Keratinocyte (primary cell): Measurements from ENCODE around the gene MFAP2. TPM values are rescaled to one million over a fixed set of nuclear protein-coding genes. Genes with fewer than 3 reads are reported as not detected.
A peak's percentile ranks its signal among the peaks of the same experiment; 100 is the strongest.

ENCODE experiments used
- DNase-seq: peaks from one replicate; pipeline ENCODE4 v3.0.0-alpha.2; 2011; ENCODE audit warnings: low read depth, missing footprints, low spot score
- FAIRE-seq: peaks from 2 replicates; lab custom pipeline; 2011; peaks lifted over from hg19 to GRCh38; lab: Jason Lieb, UNC
- H2AFZ ChIP-seq: 2 replicates; pipeline ENCODE4 v1.6.0; 2012; ENCODE audit warnings: low read length, control low read depth, inconsistent platforms; ENCODE audit not compliant: control insufficient read depth
- H3K27ac ChIP-seq: 2 replicates; pipeline ENCODE4 v1.5.1; 2011; ENCODE audit warnings: low read length; ENCODE audit not compliant: control insufficient read depth, insufficient read depth
- H3K27me3 ChIP-seq: 3 replicates; pipeline ENCODE4 v1.6.0; 2011; ENCODE audit warnings: low read length; ENCODE audit not compliant: control insufficient read depth, insufficient read depth; ENCODE audit errors: extremely low read depth
- H3K36me3 ChIP-seq, 2 experiments: 2 replicates in 1 of 2; 3 replicates in 1 of 2; pipeline ENCODE4 v1.5.1; 2011; ENCODE audit warnings: low read length in 2 of 2, mild to moderate bottlenecking in 1 of 2; ENCODE audit not compliant: control insufficient read depth in 2 of 2, insufficient read depth in 2 of 2; ENCODE audit errors: extremely low read depth in 1 of 2
- H3K4me1 ChIP-seq: 3 replicates; pipeline ENCODE4 v1.5.1; 2011; ENCODE audit warnings: low read length; ENCODE audit not compliant: control insufficient read depth, insufficient read depth; ENCODE audit errors: extremely low read depth
- H3K4me2 ChIP-seq: 3 replicates; pipeline ENCODE4 v1.6.0; 2011; ENCODE audit warnings: low read depth, low read length; ENCODE audit not compliant: control insufficient read depth, insufficient read depth; ENCODE audit errors: extremely low read depth
- H3K4me3 ChIP-seq, 3 experiments: fragments of 200-600 bp in 1 of 3; sonication (generic) in 1 of 3; 2 replicates in 2 of 3; 3 replicates in 1 of 3; pipeline ENCODE4 v1.5.1; 2011 to 2016; ENCODE audit warnings: low read length in 3 of 3, mild to moderate bottlenecking in 3 of 3, control low read depth in 2 of 3, inconsistent platforms in 1 of 3, low read depth in 1 of 3, mixed read lengths in 1 of 3, mixed run types in 1 of 3, moderate library complexity in 1 of 3; ENCODE audit not compliant: control insufficient read depth in 2 of 3, insufficient read depth in 2 of 3; ENCODE audit errors: extremely low read depth in 1 of 3
- H3K79me2 ChIP-seq: 2 replicates; pipeline ENCODE4 v1.6.0; 2012; ENCODE audit warnings: low read length; ENCODE audit not compliant: control insufficient read depth, insufficient read depth
- H3K9ac ChIP-seq: 3 replicates; pipeline ENCODE4 v1.6.0; 2011; ENCODE audit warnings: low read length; ENCODE audit not compliant: control insufficient read depth, insufficient read depth; ENCODE audit errors: extremely low read depth
- H3K9me1 ChIP-seq: 3 replicates; pipeline ENCODE4 v1.6.0; 2011; ENCODE audit warnings: low read length; ENCODE audit not compliant: control insufficient read depth, insufficient read depth; ENCODE audit errors: extremely low read depth
- H3K9me3 ChIP-seq: 2 replicates; pipeline ENCODE4 v1.5.1; 2012; ENCODE audit warnings: low read depth, low read length; ENCODE audit not compliant: control insufficient read depth
- H4K20me1 ChIP-seq: 3 replicates; pipeline ENCODE4 v1.6.0; 2011; ENCODE audit warnings: low read length; ENCODE audit not compliant: control insufficient read depth, insufficient read depth; ENCODE audit errors: extremely low read depth
- CTCF ChIP-seq, 3 experiments: IDR thresholded peaks in 1 of 3; conservative IDR thresholded peaks in 1 of 3; optimal IDR thresholded peaks in 1 of 3; 2 replicates in 2 of 3; 3 replicates in 1 of 3; pipeline versions ENCODE3 to v1.5.1; 2011; ENCODE audit warnings: low read length in 3 of 3, mild to moderate bottlenecking in 3 of 3, moderate library complexity in 2 of 3, control low read depth in 1 of 3, inconsistent platforms in 1 of 3; ENCODE audit not compliant: insufficient read depth in 2 of 3; ENCODE audit errors: extremely low read depth in 1 of 3
- EZH2 ChIP-seq: IDR thresholded peaks from one replicate; pipeline ENCODE4 v1.6.1; 2012; ENCODE audit warnings: inconsistent platforms, mild to moderate bottlenecking, low read length, moderate library complexity
- dilution Hi-C: fragments of 300-500 bp; cut with MboI; formaldehyde crosslinking; loops from one replicate; pipeline ENCODE4 v1.7.0; 2020; ENCODE audit warnings: low sequenced_read_pairs; ENCODE audit not compliant: extremely low pct_ligation_motif_present
- polyA plus RNA-seq, 5 experiments: library from polyadenylated mRNA; depleted of rRNA in 3 of 5; stranded (reverse) in 3 of 5; stranded (forward) in 1 of 5; unstranded in 1 of 5; fragments of >200 nt; gene quantifications; 1 replicate in 1 of 5; 2 replicates in 3 of 5; 3 replicates in 1 of 5; pipeline versions ENCODE4 v1.2.1 to v1.2.3, GENCODE V29; 2011 to 2012; ENCODE audit warnings: missing spikeins in 2 of 5, low read depth in 1 of 5, low replicate concordance in 1 of 5

MFAP2 gene
- polyA plus RNA-seq, 1 donor (not counting 4 experiments of a cell fraction or from before 2014, with no cell fraction given): 34.6 TPM

DNA sequence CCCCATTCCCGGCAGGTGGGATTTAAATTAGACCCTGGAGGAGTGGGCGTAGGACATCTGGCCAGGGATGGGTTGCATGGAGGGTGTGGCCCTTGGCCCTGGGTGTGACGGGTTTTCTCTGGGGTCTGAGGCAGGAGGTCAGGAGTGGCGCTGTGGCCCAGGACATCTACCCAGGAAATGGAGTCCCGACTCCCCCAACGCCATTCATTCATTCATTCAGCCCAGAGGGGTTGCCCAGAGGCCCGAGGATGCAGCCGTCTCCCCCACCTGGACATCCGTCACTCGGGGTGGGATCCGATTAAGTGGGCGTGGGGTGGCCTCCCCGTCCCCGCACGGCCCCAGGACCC lies 30.6 kb upstream of the MFAP2 start:
- Histone ChIP-seq H3K4me2 (peak overlapping the region; percentile 84), H3K9me1 (peaks cover 2% of the 10 kb centered on the region), H3K27ac (peak overlapping the region; percentile 6), H3K4me3 (peak overlapping the region; percentile 78 to 84 (median 80)), H2AFZ (peak overlapping the region; percentile 47), H3K9me3 (no peaks in the 10 kb centered on the region), H3K36me3 (peaks cover 2 to 7% of the 10 kb centered on the region in 2 experiments), H3K4me1 (peaks cover 28% of the 10 kb centered on the region), H3K79me2 (peaks cover 18% of the 10 kb centered on the region), H3K9ac (peak overlapping the region; percentile 65), H4K20me1 (peaks cover 7% of the 10 kb centered on the region), H3K27me3 (no peaks in the 10 kb centered on the region)
- DNase-seq (no peak), FAIRE-seq (no peak)
- dilution Hi-C loops: no loop called here
- TF ChIP-seq CTCF (optimal IDR thresholded peaks at IDR 0.05 in 1 of 3, IDR thresholded peaks at IDR 0.05 in 1 of 3, conservative IDR thresholded peaks at IDR 0.05 in 1 of 3; ENCODE audit: extremely low read depth in 1 of 3, insufficient read depth in 2 of 3, low read length in 3 of 3) (peak in 1 of 3 experiments; percentile 1), EZH2 (no peak)

GRCh38 chr1:17009706-17010105 lies 29.3 kb upstream of the MFAP2 start:
- no peaks in the 10 kb centered on the region for H3K9me3 ChIP-seq
- no peak overlapping the region for H2AFZ ChIP-seq
- peaks cover 9 to 10% of the 10 kb centered on the region in 2 experiments for H3K36me3 ChIP-seq
- peaks cover 18% of the 10 kb centered on the region for H3K79me2 ChIP-seq
- no peaks in the 10 kb centered on the region for H3K27me3 ChIP-seq
- H3K9me1 ChIP-seq: peaks cover 2% of the 10 kb centered on the region
- DNase-seq (no peak), FAIRE-seq (no peak)
- H4K20me1 ChIP-seq: peaks cover 7% of the 10 kb centered on the region
- no peak overlapping the region for H3K4me2 ChIP-seq
- no peak overlapping the region for H3K4me3 ChIP-seq
- H3K27ac ChIP-seq: no peak overlapping the region
- H3K9ac ChIP-seq: no peak overlapping the region
- dilution Hi-C loops: no loop called here
- peaks cover 26% of the 10 kb centered on the region for H3K4me1 ChIP-seq
- TF ChIP-seq EZH2: no peak
- no peak for TF ChIP-seq CTCF (optimal IDR thresholded peaks at IDR 0.05 in 1 of 3, IDR thresholded peaks at IDR 0.05 in 1 of 3, conservative IDR thresholded peaks at IDR 0.05 in 1 of 3; ENCODE audit: extremely low read depth in 1 of 3, insufficient read depth in 2 of 3, low read length in 3 of 3)
